Gastroesophageal sphincter (tissue), 3 donors: ENCODE results near the gene CERK.

Experiments
- EP300 ChIP-seq: sonication (generic); formaldehyde crosslinking; IDR thresholded peaks from one replicate; pipeline ENCODE4 v1.6.1; 2017; ENCODE audit warnings: antibody characterized with exemption, mild to moderate bottlenecking
- POLR2A ChIP-seq, 2 donors: fragments of 450-650 bp; IDR thresholded peaks; one replicate each; pipeline ENCODE4 v1.6.1; 2017; ENCODE audit warnings: antibody characterized with exemption in 2 of 2, mild to moderate bottlenecking in 2 of 2, moderate library complexity in 1 of 2
- POLR2AphosphoS5 ChIP-seq: sonication (generic); formaldehyde crosslinking; IDR thresholded peaks from one replicate; pipeline ENCODE4 v1.6.1; 2017; ENCODE audit warnings: antibody characterized with exemption
- TF ChIP-seq, protein P1 (sequence below), 4 experiments: fragments of 200-600 bp in 2 of 4; fragments of 450-650 bp in 2 of 4; sonication (generic) in 1 of 4; IDR thresholded peaks; one replicate each; pipeline ENCODE4 v1.5.1; 2017 to 2019; ENCODE audit warnings: antibody characterized with exemption in 4 of 4, mild to moderate bottlenecking in 2 of 4, moderate library complexity in 2 of 4

DNA sequence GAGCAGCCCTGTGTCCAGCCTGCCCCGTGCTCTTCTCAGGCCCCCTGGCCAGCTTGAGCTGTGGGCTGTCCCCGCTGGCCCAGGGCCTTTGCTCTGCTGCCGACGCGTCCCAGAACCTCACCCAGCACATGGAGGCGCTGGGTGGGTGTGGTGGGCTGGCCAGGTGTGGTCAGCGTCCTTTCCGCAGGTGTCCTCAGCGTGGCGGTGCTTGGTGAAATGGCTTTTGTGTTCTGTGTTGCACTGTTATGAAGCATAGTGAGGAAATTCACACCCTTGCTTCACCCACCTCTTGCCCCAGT, 80.4 kb downstream of the CERK start:
- TF ChIP-seq, protein P1, sequence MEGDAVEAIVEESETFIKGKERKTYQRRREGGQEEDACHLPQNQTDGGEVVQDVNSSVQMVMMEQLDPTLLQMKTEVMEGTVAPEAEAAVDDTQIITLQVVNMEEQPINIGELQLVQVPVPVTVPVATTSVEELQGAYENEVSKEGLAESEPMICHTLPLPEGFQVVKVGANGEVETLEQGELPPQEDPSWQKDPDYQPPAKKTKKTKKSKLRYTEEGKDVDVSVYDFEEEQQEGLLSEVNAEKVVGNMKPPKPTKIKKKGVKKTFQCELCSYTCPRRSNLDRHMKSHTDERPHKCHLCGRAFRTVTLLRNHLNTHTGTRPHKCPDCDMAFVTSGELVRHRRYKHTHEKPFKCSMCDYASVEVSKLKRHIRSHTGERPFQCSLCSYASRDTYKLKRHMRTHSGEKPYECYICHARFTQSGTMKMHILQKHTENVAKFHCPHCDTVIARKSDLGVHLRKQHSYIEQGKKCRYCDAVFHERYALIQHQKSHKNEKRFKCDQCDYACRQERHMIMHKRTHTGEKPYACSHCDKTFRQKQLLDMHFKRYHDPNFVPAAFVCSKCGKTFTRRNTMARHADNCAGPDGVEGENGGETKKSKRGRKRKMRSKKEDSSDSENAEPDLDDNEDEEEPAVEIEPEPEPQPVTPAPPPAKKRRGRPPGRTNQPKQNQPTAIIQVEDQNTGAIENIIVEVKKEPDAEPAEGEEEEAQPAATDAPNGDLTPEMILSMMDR (IDR thresholded peaks at IDR 0.05), result no peak
- TF ChIP-seq POLR2A (IDR thresholded peaks at IDR 0.05) (no peak), POLR2AphosphoS5 (no peak), EP300 (no peak)
